Astrocyte of the spinal cord (primary cell): ENCODE measurements around the gene ZNF212.
"Not testable (repeated sequence)": the region's sequence is repeated elsewhere in the genome, so short reads cannot be mapped to it uniquely, and the experiment has no call there.

Source experiments
- DNase-seq: peaks from one replicate; pipeline ENCODE4 v3.0.0; 2011; ENCODE audit warnings: low read depth, low spot score
- H3K4me3 ChIP-seq: 2 replicates; pipeline ENCODE4 v1.5.1; 2011; ENCODE audit warnings: low read depth, mild to moderate bottlenecking, low read length, moderate library complexity
- in situ Hi-C: cut with HindIII; loops from 2 replicates; pipeline ENCODE4 v1.10.0; 2017; ENCODE audit warnings: low sequenced_read_pairs
- TF ChIP-seq, protein P1 (sequence below): IDR thresholded peaks from 2 replicates; pipeline ENCODE4 v1.5.1; 2012; ENCODE audit warnings: low read depth, mild to moderate bottlenecking, low read length, inconsistent platforms

ZNF212 gene

DNA sequence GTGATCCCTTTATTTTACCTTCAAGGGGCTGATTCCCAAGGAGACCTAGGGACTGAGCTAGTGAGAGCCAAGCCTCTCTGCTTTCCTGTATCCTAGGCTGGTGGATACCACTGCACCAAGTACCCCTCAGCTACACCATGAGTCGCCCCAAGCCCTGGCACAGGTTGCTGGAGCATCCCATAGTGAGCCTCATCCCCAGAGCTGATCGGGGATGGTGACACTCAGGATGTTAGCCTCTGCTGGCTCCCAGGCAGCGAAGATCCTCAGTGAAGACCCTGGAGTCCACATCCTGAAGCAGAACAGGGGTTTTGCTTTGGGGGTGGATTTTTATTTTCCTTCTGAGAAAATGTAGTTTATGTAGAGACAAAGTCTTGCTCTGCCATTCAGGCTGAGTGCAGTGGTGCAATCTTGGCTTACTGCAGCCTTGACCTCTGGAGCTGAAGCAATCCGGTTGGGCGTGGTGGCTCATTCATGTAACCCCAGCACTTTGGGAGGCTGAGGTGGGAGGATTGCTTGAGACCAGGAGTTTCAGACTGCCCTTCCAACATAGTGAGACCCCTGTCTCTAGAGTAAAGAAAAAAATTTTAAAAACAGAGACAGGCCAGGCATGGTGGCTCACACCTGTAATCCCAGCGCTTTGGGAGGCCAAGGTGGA, 12.5 kb upstream of the ZNF212 start:
- TF ChIP-seq, protein P1, sequence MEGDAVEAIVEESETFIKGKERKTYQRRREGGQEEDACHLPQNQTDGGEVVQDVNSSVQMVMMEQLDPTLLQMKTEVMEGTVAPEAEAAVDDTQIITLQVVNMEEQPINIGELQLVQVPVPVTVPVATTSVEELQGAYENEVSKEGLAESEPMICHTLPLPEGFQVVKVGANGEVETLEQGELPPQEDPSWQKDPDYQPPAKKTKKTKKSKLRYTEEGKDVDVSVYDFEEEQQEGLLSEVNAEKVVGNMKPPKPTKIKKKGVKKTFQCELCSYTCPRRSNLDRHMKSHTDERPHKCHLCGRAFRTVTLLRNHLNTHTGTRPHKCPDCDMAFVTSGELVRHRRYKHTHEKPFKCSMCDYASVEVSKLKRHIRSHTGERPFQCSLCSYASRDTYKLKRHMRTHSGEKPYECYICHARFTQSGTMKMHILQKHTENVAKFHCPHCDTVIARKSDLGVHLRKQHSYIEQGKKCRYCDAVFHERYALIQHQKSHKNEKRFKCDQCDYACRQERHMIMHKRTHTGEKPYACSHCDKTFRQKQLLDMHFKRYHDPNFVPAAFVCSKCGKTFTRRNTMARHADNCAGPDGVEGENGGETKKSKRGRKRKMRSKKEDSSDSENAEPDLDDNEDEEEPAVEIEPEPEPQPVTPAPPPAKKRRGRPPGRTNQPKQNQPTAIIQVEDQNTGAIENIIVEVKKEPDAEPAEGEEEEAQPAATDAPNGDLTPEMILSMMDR, result no peak
- in situ Hi-C loops, result no loop called here
- no peak for DNase-seq
- no peak overlapping the region for H3K4me3 ChIP-seq

DNA sequence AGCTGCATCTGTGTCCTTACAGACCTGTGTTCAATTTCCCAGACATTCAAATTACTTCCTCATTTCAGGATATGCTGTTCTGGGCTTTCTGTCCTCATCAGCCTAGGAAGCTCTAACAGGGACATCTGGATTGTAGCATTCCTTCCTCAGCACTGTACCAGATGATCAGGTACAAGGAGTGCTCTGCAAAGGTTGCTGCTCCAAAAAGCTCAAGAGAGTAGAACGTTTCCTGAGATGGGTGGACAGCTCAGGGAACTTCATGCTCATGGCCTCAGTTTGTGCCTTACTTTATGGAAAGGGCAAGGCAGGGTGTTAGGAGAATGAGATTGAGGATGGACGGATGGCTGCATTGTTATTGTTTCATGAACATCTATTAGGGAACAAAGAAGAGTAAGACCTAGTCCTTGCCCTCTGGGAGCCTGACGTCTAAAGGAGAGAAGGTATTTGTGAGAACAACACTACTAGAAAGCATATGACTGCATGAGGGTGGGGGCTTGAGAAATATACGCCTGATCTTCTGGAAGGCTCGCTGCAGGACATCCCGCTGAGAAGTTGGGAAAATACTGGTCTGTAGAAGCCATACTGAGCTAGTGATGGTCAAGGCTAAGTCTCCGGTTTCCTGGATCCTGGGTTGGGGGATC, 10.5 kb upstream of the ZNF212 start:
- no peak overlapping the region for H3K4me3 ChIP-seq
- DNase-seq, result no peak
- in situ Hi-C loops, result no loop called here
- TF ChIP-seq, protein P1, result no peak

DNA sequence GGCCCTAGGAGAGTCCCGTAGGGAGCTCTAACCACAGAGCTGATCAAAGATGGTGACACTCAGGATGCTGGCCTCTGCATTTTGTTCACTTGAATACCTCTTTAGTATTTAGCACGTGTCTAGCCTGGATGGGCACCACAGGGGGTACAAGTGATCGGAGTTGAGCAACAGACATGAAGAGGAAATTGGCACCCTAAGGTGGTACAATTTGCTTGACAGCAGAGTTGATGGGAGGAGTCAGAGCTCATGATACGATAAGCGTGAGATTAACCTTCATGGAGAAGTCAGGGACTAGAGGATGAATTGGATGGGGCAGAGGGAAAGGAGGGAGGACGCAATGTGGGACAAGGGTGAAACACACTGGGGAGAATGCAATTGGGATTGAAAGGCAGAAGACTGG, 9.9 kb upstream of the ZNF212 start:
- no peak overlapping the region for H3K4me3 ChIP-seq
- TF ChIP-seq, protein P1, result no peak
- in situ Hi-C loops, result no loop called here
- no peak for DNase-seq

DNA sequence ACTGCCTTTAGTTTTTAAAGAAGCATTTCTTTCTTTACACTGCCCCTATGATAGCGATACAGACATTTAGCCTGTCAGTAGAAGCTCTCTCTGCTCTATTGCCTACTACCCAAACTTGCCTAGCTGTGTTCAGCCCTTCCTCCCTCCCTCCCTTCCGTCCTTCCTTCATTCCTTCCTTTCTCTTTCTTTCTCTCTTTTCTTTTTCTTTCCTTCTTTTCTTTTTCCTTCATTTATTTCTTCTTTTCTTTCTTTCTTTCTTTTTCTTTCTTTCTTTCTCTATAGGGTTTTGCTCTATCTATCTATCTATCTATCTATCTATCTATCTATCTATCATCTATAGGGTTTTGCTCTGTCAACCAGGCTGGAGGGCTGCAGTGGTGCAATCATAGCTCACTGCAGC, 7.1 kb upstream of the ZNF212 start:
- in situ Hi-C loops, result no loop called here
- no peak overlapping the region for H3K4me3 ChIP-seq
- DNase-seq, result no peak
- TF ChIP-seq, protein P1, result no peak

DNA sequence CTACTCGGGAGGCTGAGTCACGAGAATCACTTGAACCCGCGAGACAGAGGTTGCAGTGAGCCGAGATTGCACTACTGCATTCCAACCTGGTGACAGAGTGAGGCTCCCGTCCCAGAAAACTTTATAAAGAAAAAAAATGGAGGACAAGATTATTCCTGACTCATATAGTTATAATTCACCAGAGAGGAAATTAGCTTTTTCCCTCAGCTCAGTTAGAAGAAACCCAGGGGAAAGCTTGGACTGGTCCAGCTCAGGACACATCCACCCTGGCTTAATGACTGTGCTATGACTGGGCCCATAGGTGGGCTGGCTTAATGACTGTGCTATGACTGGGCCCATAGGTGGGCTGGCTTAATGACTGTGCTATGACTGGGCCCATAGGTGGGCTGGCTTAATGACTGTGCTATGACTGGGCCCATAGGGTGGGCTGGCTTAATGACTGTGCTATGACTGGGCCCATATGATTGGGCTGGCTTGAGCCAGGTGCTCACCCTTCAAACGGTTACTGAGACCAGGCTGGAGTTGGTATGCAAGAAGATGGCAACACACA, 5.7 kb upstream of the ZNF212 start:
- peak; percentile 91 for DNase-seq
- H3K4me3 ChIP-seq, in situ Hi-C loops: not testable (repeated sequence)

DNA sequence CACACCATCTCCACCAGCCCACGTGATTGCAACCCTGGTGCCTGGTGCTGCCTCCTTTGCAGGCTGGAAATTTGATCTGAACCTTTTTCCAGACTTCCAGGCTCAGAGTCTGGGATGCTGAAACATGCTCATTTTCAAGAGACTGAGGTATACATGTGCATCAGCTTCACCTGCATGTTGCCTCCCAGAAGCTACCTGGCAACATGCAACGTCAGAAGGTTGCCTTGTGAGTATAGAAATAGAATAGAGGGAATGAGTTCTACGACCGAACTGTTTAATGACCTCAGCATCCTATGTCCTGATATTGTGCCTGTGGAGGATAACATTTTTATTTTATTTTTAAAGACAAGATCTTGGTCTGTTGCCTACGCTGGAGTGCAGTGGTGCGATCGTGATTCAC, 1.9 kb upstream of the ZNF212 start:
- in situ Hi-C loops, result no loop called here
- TF ChIP-seq, protein P1, result no peak
- DNase-seq, result no peak
- H3K4me3 ChIP-seq, result no peak overlapping the region

DNA sequence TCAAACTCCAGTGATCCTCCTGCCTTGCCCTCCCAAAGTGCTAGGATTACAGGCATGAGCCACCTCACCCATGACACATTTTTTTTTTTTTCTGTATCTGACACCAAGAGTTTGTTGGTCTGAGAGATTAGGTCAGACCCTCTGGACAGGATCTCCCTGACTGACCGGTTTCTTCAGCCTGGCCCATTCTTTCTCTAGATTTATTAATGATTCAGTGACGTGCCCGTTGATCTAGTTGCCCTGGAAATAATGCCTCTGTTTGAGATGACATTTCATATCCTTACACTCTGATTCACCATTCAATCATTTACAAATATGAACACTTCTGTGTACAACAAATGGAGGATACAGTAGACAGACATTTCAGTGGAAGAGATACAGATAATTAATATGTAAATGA, 1.4 kb upstream of the ZNF212 start:
- TF ChIP-seq, protein P1, result no peak
- in situ Hi-C loops, result no loop called here
- no peak overlapping the region for H3K4me3 ChIP-seq
- DNase-seq, result no peak
